ENCODE measurements around the gene TRPM6.

DNA sequence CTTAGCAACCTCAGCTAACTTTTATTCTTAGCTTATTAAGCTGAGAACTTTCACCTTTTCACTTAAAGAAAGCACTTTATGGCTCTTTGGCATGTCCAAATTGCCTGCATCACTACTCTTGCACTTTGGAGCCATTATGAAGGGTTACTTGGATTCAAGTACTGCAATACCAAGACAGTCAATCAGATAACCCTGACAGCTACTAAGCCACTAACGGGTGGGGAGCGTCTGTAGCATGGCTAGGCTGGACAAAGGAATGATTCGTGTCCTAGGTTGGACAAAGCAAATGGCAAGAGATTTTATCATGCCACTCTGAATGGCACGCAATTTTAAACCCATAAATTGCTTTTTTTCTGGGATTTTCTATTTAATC, 39.6 kb downstream of the TRPM6 start:
- TF ChIP-seq GATA2 (IDR thresholded peaks at IDR 0.05; ENCODE audit: insufficient read depth, insufficient read length, low read depth, low read length): no peak
- TF ChIP-seq CTCF (IDR thresholded peaks at IDR 0.05; ENCODE audit: extremely low read depth in 1 of 2, insufficient read depth in 1 of 2, low read depth in 1 of 2, low read length in 2 of 2): no peak
- TF ChIP-seq POLR2AphosphoS5 (IDR thresholded peaks at IDR 0.05; ENCODE audit: insufficient read depth, low read depth, low read length): no peak
- TF ChIP-seq, protein P1, sequence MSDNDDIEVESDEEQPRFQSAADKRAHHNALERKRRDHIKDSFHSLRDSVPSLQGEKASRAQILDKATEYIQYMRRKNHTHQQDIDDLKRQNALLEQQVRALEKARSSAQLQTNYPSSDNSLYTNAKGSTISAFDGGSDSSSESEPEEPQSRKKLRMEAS (IDR thresholded peaks at IDR 0.05; ENCODE audit: insufficient read depth, insufficient read length): no peak
- TF ChIP-seq FOS (IDR thresholded peaks at IDR 0.05; ENCODE audit: borderline replicate concordance, insufficient read depth, low read length): no peak

Data from endothelial cell of umbilical vein (primary cell).